Measurements from ENCODE around the gene NFATC1.

DNA sequence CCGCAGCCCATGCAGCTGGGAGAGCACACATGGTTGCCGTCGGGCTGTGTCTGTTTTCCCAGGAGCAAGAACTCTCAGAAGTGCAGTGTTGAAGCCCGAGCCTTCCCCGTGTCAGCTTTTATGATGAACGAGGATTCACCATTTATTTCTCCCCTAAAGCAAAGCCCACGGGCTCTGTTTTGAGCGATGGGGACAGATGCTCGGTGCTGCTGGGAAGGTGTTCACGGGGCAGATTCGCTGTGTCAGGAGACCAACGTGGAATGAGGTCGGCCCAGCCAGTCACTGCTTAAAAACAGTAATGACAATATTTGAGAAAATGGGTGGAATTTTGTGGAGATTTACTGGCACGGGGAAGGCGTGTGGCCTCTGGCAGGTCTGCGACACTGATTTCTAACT is 43.9 kb downstream of the NFATC1 start:
- TF ChIP-seq, protein P1, sequence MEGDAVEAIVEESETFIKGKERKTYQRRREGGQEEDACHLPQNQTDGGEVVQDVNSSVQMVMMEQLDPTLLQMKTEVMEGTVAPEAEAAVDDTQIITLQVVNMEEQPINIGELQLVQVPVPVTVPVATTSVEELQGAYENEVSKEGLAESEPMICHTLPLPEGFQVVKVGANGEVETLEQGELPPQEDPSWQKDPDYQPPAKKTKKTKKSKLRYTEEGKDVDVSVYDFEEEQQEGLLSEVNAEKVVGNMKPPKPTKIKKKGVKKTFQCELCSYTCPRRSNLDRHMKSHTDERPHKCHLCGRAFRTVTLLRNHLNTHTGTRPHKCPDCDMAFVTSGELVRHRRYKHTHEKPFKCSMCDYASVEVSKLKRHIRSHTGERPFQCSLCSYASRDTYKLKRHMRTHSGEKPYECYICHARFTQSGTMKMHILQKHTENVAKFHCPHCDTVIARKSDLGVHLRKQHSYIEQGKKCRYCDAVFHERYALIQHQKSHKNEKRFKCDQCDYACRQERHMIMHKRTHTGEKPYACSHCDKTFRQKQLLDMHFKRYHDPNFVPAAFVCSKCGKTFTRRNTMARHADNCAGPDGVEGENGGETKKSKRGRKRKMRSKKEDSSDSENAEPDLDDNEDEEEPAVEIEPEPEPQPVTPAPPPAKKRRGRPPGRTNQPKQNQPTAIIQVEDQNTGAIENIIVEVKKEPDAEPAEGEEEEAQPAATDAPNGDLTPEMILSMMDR (IDR thresholded peaks at IDR 0.05 in 4 of 5, conservative IDR thresholded peaks at IDR 0.05 in 1 of 5) = no peak
- TF ChIP-seq POLR2A (IDR thresholded peaks at IDR 0.05) = no peak
